PC-9 (cell line): ENCODE measurements around the gene SSC5D. TPM values are rescaled to one million over a fixed set of nuclear protein-coding genes. Genes with fewer than 3 reads are reported as not detected.

Experiments
- BruUV-seq: library from RNA; stranded (reverse); fragments of 400-500 nt; replicated peaks from 2 replicates; lab custom pipeline; 2021; lab: Mats Ljungman, UMichigan
- CTCF ChIA-PET: fragments of 300-600 bp; sonication (Branson Sonifier 250); formaldehyde crosslinking; loops from one replicate; lab custom pipeline; 2022; ENCODE audit warnings: antibody characterized with exemption; lab: Charles Lee
- POLR2A ChIA-PET: fragments of 300-600 bp; sonication (Branson Sonifier 250); formaldehyde crosslinking; loops from one replicate; lab custom pipeline; 2022; ENCODE audit warnings: antibody characterized with exemption; ENCODE audit not compliant: unreplicated experiment; lab: Charles Lee
- DNase-seq, 2 experiments: peaks; one replicate each; pipeline versions ENCODE4 v3.0.0 to v3.0.0-alpha.2; 2015 to 2022; ENCODE audit warnings: mixed read lengths in 1 of 2
- H2AFZ ChIP-seq: fragments of 200-600 bp; sonication (generic); 2 replicates; pipeline ENCODE4 v1.8.1; 2017; ENCODE audit warnings: antibody characterized with exemption
- H3F3A ChIP-seq: fragments of 200-600 bp; sonication (generic); 2 replicates; pipeline ENCODE4 v1.8.1; 2017; ENCODE audit warnings: antibody characterized with exemption, mild to moderate bottlenecking, low read depth; ENCODE audit not compliant: insufficient read depth
- H3K27ac ChIP-seq: fragments of 200-600 bp; sonication (generic); 2 replicates; pipeline ENCODE4 v1.6.1; 2016; ENCODE audit warnings: mixed run types
- H3K27me3 ChIP-seq: fragments of 200-600 bp; sonication (generic); 2 replicates; pipeline ENCODE4 v1.6.1; 2016; ENCODE audit warnings: low read depth, mixed run types; ENCODE audit not compliant: insufficient read depth
- H3K36me3 ChIP-seq: fragments of 200-600 bp; sonication (generic); 2 replicates; pipeline ENCODE4 v1.6.1; 2016; ENCODE audit warnings: low read depth, mixed run types
- H3K4me1 ChIP-seq: fragments of 200-600 bp; sonication (generic); replicated peaks from 2 replicates; pipeline ENCODE4 v1.6.1; 2016; ENCODE audit warnings: mixed run types; ENCODE audit not compliant: insufficient read depth
- H3K4me2 ChIP-seq: fragments of 200-600 bp; sonication (generic); 2 replicates; pipeline ENCODE4 v1.6.1; 2017; ENCODE audit warnings: mixed run types
- H3K4me3 ChIP-seq: fragments of 200-600 bp; sonication (generic); 2 replicates; pipeline ENCODE4 v1.6.1; 2016; ENCODE audit warnings: mixed run types
- H3K79me2 ChIP-seq: fragments of 200-600 bp; sonication (generic); 2 replicates; pipeline ENCODE4 v1.6.1; 2017; ENCODE audit warnings: low read depth, mixed run types
- H3K9me2 ChIP-seq: fragments of 200-600 bp; sonication (generic); 2 replicates; pipeline ENCODE4 v1.8.1; 2017; ENCODE audit warnings: mild to moderate bottlenecking; ENCODE audit not compliant: insufficient read depth
- H3K9me3 ChIP-seq: fragments of 200-600 bp; sonication (generic); 2 replicates; pipeline ENCODE4 v1.8.1; 2016; ENCODE audit warnings: low read depth; ENCODE audit not compliant: insufficient read depth
- H4K20me1 ChIP-seq: fragments of 200-600 bp; sonication (generic); 2 replicates; pipeline ENCODE4 v1.8.1; 2017; ENCODE audit not compliant: insufficient read depth
- CTCF ChIP-seq: fragments of 200-600 bp; sonication (generic); conservative IDR thresholded peaks from 2 replicates; pipeline ENCODE4 v1.6.1; 2017; ENCODE audit warnings: mixed run types, antibody characterized with exemption, mild to moderate bottlenecking, moderate library complexity
- EZH2 ChIP-seq: fragments of 200-600 bp; sonication (generic); IDR thresholded peaks from 2 replicates; pipeline ENCODE4 v1.8.0; 2017; ENCODE audit warnings: antibody characterized with exemption, low read depth
- intact Hi-C: fragments of 100-400 bp; cut with micrococcal nuclease; formaldehyde crosslinking; loops from one replicate; pipeline ENCODE4 v1.10.0; 2022; ENCODE audit not compliant: unreplicated experiment
- total RNA-seq: library from RNA; stranded (reverse); gene quantifications from 2 replicates; pipeline ENCODE4 v1.2.3, GENCODE V29; 2021

Gene SSC5D
- total RNA-seq, 1 experiment from 2014 or later, result 3.9 TPM

GRCh38 chr19:55449469-55449868 is 38.8 kb upstream of the SSC5D start:
- no peak for DNase-seq
- Histone ChIP-seq H3K4me1 (no peaks in the 10 kb centered on the region), H3K36me3 (no peaks in the 10 kb centered on the region), H3K4me2 (no peak overlapping the region), H4K20me1 (peaks cover 2% of the 10 kb centered on the region; the same call in 1 of the 2 replicates), H3K27me3 (peaks cover 24% of the 10 kb centered on the region), H3K27ac (no peak overlapping the region), H2AFZ (no peak overlapping the region), H3K9me2 (no peaks in the 10 kb centered on the region), H3F3A (peaks cover 30% of the 10 kb centered on the region), H3K4me3 (no peak overlapping the region), H3K9me3 (no peaks in the 10 kb centered on the region; the same call in 1 of the 2 replicates), H3K79me2 (no peaks in the 10 kb centered on the region)
- TF ChIP-seq CTCF (no peak), EZH2 (no peak)
- ChIA-PET POLR2A (interaction anchor here (0.5 to 0.9 kb wide), 2 partner anchors 231 to 1557 kb away, joined by 3 to 8 read pairs; no protein-coding TSS in a partner anchor), CTCF (no interaction called here)
- intact Hi-C loops, result no loop called here
- BruUV-seq, result no TSS peak

DNA sequence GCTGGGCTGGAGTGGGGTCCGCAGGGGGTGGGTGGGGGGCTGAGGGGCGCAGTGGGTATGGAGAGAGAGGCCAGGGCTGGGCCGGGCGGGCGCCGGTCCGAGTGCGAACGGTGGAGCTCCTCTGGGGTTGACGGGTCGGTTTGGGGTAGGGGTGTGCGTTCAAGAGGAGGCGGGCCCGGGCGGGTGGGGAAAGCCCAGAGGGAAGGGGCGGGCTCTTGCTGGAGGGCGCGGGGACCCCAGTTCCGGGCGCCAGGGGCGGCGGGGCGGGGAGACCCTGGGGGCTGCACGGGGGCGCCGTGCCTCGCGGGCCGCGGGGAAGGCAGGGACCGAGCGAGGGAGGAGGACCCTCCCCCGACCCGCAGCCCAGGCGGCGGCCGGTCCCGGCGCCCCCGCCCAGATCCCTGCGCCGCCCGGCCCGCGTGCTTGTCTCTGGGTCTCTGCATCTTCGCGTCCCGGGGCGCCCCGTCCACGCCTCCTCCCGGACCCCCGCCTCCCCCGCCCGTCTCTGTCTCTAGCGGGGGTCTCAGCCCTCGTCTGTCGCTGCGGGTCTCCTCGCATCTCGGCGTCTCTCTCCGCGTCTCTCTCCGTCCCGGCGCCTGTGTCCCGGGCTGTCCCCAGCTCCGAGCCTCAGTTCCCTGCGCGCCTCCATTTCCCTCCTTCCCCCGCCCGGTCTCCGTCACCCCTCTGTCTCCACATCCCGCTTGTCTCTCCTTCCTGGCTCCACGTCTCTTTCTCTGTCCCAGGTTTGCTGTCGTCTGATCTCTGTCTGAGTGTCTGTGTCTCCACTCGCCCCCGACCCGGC is 36.9 kb upstream of the SSC5D start:
- Histone ChIP-seq H3K4me1 (no peaks in the 10 kb centered on the region), H3K36me3 (no peaks in the 10 kb centered on the region), H3K9me2 (no peaks in the 10 kb centered on the region), H3K27me3 (peaks cover 9% of the 10 kb centered on the region), H3K4me2 (no peak overlapping the region), H3K27ac (no peak overlapping the region), H3F3A (peaks cover 29% of the 10 kb centered on the region), H3K4me3 (no peak overlapping the region), H3K79me2 (no peaks in the 10 kb centered on the region), H4K20me1 (peaks cover 7% of the 10 kb centered on the region), H3K9me3 (no peaks in the 10 kb centered on the region; the same call in 1 of the 2 replicates), H2AFZ (no peak overlapping the region)
- ChIA-PET POLR2A (no interaction called here), CTCF (interaction anchor here (0.6 kb wide), 1 partner anchor 310 kb away, joined by 4 read pairs; no protein-coding TSS in a partner anchor)
- BruUV-seq, result no TSS peak
- intact Hi-C loops, result no loop called here
- DNase-seq, result no peak
- no peak for TF ChIP-seq CTCF
- TF ChIP-seq EZH2, result no peak

GRCh38 chr19:55451965-55452748 is 36.1 kb upstream of the SSC5D start:
- Histone ChIP-seq H3K9me2 (no peaks in the 10 kb centered on the region), H3K4me3 (no peak overlapping the region), H3F3A (peaks cover 22% of the 10 kb centered on the region), H3K9me3 (no peaks in the 10 kb centered on the region; the same call in 1 of the 2 replicates), H3K27me3 (peaks cover 4% of the 10 kb centered on the region; the same call in 1 of the 2 replicates), H3K4me1 (no peaks in the 10 kb centered on the region), H3K27ac (no peak overlapping the region), H4K20me1 (peaks cover 14% of the 10 kb centered on the region), H2AFZ (no peak overlapping the region), H3K36me3 (no peaks in the 10 kb centered on the region), H3K4me2 (no peak overlapping the region), H3K79me2 (no peaks in the 10 kb centered on the region)
- TF ChIP-seq EZH2 (no peak), CTCF (no peak)
- POLR2A ChIA-PET, result no interaction called here
- BruUV-seq, result no TSS peak
- intact Hi-C loops, result no loop called here
- no peak for DNase-seq
- CTCF ChIA-PET, result interaction anchor here (0.6 kb wide), 1 partner anchor 311 kb away, joined by 4 read pairs; no protein-coding TSS in a partner anchor
